Activated CD8-positive, alpha-beta T cell treated with anti-CD3 and anti-CD28 coated beads, Interleukin-2, amount 10 ng/mL, durations not matched to agents 7 days and 5 days (primary cell): ENCODE results near the gene GSTO2. TPM values are rescaled to one million over a fixed set of nuclear protein-coding genes. Genes with fewer than 3 reads are reported as not detected.
"Not testable (repeated sequence)": the region's sequence is repeated elsewhere in the genome, so short reads cannot be mapped to it uniquely, and the experiment has no call there.

Experiments
- ATAC-seq: fragments of 150-1000 bp; cut with Tn5 transposase; one replicate; pipeline ENCODE4 v1.10.0; 2021; ENCODE audit warnings: moderate library complexity
- CTCF ChIA-PET: fragments of 350-600 bp; sonication (Branson Sonifier 250); formaldehyde crosslinking; loops from one replicate; lab custom pipeline; 2021; ENCODE audit warnings: antibody characterized with exemption; lab: Charles Lee
- POLR2A ChIA-PET: fragments of 350-600 bp; sonication (Branson Sonifier 250); formaldehyde crosslinking; loops from one replicate; lab custom pipeline; 2021; ENCODE audit warnings: antibody characterized with exemption; lab: Charles Lee
- DNase-seq: peaks from one replicate; pipeline ENCODE4 v3.0.0-alpha.2; 2020
- H3K27ac Mint-ChIP-seq: one replicate; pipeline ENCODE4 v1.8.0; 2021; ENCODE audit warnings: mild to moderate bottlenecking, mixed read lengths
- H3K27me3 Mint-ChIP-seq: one replicate; pipeline ENCODE4 v1.8.0; 2021; ENCODE audit warnings: low read depth, mixed read lengths
- H3K36me3 Mint-ChIP-seq: one replicate; pipeline ENCODE4 v1.8.0; 2021; ENCODE audit warnings: low read depth, mixed read lengths
- H3K4me1 Mint-ChIP-seq: one replicate; pipeline ENCODE4 v1.8.0; 2021; ENCODE audit warnings: low read depth, mixed read lengths
- H3K4me3 Mint-ChIP-seq: one replicate; pipeline ENCODE4 v1.8.0; 2021; ENCODE audit warnings: mild to moderate bottlenecking, mixed read lengths
- H3K9me3 Mint-ChIP-seq: one replicate; pipeline ENCODE4 v1.8.0; 2022; ENCODE audit warnings: mixed read lengths; ENCODE audit not compliant: insufficient read depth
- total RNA-seq, 2 experiments: library from RNA; stranded (reverse); gene quantifications; one replicate each; pipeline ENCODE4 v1.2.3, GENCODE V29; 2021

Gene GSTO2
- total RNA-seq, 2 experiments from 2014 or later = 0.94 to 1.2 TPM

DNA sequence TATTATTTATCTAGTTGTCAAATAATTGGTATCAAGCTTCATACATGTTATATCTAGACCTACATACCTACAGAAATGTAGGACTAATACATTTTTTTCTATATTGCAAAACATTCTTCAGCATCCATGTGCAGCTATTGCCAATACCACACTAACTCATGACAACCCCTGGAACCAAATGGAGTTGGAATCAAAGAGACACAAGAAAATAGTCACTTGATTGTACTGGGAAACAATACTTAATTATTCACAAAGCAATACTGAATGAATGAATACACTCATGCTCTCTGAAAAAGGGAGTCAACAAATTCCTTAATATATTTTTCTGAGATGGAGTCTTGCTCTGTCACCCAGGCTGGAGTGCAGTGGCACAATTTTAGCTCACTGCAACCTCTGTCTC lies 26.4 kb upstream of the GSTO2 start:
- ATAC-seq (no peak), DNase-seq (no peak)
- ChIA-PET POLR2A (no interaction called here), CTCF (no interaction called here)
- peaks cover 25% of the 10 kb centered on the region for H3K27me3 Mint-ChIP-seq
- peaks cover 11% of the 10 kb centered on the region for H3K4me1 Mint-ChIP-seq
- H3K27ac Mint-ChIP-seq = no peak overlapping the region
- H3K36me3 Mint-ChIP-seq = peaks cover 9% of the 10 kb centered on the region
- peaks cover 15% of the 10 kb centered on the region for H3K9me3 Mint-ChIP-seq
- H3K4me3 Mint-ChIP-seq = no peak overlapping the region

DNA sequence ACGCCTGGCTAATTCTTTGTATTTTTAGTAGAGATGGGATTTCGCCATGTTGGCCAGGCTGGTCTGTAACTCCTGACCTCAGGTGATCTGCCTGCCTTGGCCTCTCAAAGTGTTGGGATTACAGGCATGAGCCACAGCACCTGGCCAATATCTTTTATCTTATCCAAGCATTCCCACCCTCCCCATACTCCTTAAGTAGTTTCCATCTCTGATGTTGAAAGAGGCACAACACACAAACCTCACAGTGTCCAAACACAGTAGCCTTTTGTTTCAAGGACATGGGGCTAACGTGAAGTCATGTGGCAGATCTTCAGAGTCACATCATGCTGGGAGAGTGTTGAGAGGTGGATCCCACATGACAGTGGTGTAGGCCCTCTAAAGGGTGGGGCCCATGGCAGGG lies 26.0 kb upstream of the GSTO2 start:
- H3K27ac Mint-ChIP-seq, ATAC-seq, DNase-seq, H3K4me3 Mint-ChIP-seq, POLR2A ChIA-PET, CTCF ChIA-PET, H3K36me3 Mint-ChIP-seq: not testable (repeated sequence)
- Mint-ChIP-seq H3K9me3 (peaks cover 15% of the 10 kb centered on the region), H3K4me1 (peaks cover 15% of the 10 kb centered on the region), H3K27me3 (peaks cover 21% of the 10 kb centered on the region)

GRCh38 chr10:104243512-104243911 lies 25.5 kb upstream of the GSTO2 start:
- ChIA-PET CTCF (no interaction called here), POLR2A (no interaction called here)
- Mint-ChIP-seq H3K4me1 (peaks cover 16% of the 10 kb centered on the region), H3K27me3 (peaks cover 20% of the 10 kb centered on the region), H3K36me3 (peaks cover 9% of the 10 kb centered on the region), H3K4me3 (no peak overlapping the region), H3K27ac (no peak overlapping the region), H3K9me3 (peaks cover 15% of the 10 kb centered on the region)
- ATAC-seq (no peak), DNase-seq (no peak)

DNA sequence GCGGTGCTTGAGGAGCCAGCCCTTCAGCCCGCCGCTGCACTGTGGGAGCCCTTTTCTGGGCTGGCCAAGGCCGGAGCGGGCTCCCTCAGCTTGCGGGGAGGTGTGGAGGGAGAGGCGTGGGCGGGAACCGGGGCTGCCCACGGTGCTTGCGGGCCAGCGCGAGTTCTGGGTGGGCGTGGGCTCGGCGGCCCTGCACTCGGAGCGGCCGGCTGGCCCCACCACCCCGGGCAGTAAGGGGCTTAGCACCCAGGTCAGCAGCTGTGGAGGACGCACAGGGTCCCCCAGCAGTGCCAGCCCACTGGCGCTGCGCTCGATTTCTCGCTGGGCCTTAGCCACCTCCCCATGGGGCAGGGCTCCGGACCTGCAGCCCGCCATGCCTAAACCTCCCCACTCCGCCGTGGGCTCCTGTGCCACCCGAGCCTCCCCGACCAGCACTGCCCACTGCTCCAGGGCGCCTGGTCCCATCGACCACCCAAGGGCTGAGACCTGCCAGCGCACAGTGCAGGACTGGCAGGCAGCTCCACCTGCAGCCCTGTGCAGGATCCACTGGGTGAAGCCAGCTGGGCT lies 23.8 kb upstream of the GSTO2 start:
- ATAC-seq (no peak), DNase-seq (no peak)
- peaks cover 15% of the 10 kb centered on the region for H3K9me3 Mint-ChIP-seq
- POLR2A ChIA-PET = no interaction called here
- no peak overlapping the region for H3K4me3 Mint-ChIP-seq
- no peak overlapping the region for H3K27ac Mint-ChIP-seq
- peaks cover 18% of the 10 kb centered on the region for H3K27me3 Mint-ChIP-seq
- H3K36me3 Mint-ChIP-seq = peaks cover 9% of the 10 kb centered on the region
- CTCF ChIA-PET = interaction anchor here (1.4 kb wide), 1 partner anchor 9 kb away, joined by 3 read pairs; no protein-coding TSS in a partner anchor
- peaks cover 16% of the 10 kb centered on the region for H3K4me1 Mint-ChIP-seq

DNA sequence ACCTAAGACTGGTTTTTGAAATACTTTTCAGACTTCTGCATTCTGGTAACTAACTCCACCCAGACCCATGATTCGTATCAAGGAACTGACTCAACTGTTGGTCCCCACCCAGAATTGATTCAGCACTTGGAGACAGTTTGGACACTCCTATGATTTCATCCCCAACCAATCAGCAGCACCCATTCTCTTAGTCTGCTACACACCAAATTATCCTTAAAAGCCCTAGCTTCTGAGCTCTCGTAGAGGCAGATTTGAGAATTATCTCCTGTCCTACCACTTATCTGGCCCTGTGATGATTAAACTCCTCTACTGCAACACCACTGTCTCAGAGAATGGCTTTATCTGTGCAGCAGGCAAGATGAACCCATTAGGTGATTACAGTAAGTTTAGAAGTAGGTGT lies 22.0 kb upstream of the GSTO2 start:
- Mint-ChIP-seq H3K36me3 (peaks cover 9% of the 10 kb centered on the region), H3K4me3 (no peak overlapping the region), H3K9me3 (peaks cover 15% of the 10 kb centered on the region), H3K27ac (peak overlapping the region; percentile 58), H3K27me3 (peaks cover 12% of the 10 kb centered on the region), H3K4me1 (peaks cover 16% of the 10 kb centered on the region)
- CTCF ChIA-PET = interaction anchor here (1.0 to 3.2 kb wide), 3 partner anchors 14 to 44 kb away, joined by 3 to 17 read pairs (median 3); partner anchors contain the start of gene CFAP43
- no peak for DNase-seq
- ATAC-seq = peak; percentile 31
- POLR2A ChIA-PET = interaction anchor here (1.2 kb wide), 1 partner anchor 15 kb away, joined by 4 read pairs; the partner anchor contains the start of gene CFAP43

DNA sequence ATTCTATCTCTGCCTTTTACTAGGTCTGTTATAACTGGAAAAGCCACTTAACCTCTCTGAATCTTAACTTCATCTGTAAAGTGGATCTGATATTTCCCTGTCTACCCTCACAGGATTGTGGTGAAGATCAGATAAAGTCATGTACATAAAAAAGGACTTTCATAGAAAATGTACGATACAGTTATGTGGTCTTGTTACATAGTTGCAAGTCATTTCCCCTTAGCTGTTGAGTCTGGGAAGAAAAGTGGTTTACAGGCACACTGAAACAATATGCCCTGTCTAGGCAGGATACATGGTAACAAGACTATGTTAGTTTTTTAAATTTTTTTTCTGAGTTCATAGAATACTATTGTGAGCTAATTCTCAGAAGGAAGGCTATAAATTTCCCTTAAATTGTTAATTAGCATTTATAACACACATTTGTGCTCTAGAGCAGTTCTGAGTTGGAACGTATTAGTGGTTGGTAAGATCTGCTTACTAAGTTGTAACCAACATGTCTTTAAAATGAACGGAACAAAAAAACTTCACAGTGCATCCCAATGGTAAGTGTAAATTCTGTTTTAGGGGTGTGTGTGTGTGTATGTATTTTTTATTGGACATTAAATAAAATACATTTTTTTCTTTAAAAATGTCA lies 21.4 kb upstream of the GSTO2 start:
- peaks cover 10% of the 10 kb centered on the region for H3K27me3 Mint-ChIP-seq
- peak overlapping the region; percentile 58 for H3K27ac Mint-ChIP-seq
- ChIA-PET CTCF (interaction anchor here (0.7 to 3.2 kb wide), 7 partner anchors 12 to 561 kb away, joined by 3 to 17 read pairs (median 3); partner anchors contain the start of gene CFAP43), POLR2A (interaction anchor here (1.2 to 1.5 kb wide), 3 partner anchors 16 to 126 kb away, joined by 3 to 5 read pairs (median 4); partner anchors contain the start of genes CFAP43, GSTO2 and SFR1)
- peaks cover 16% of the 10 kb centered on the region for H3K4me1 Mint-ChIP-seq
- peaks cover 9% of the 10 kb centered on the region for H3K36me3 Mint-ChIP-seq
- H3K9me3 Mint-ChIP-seq = peaks cover 15% of the 10 kb centered on the region
- H3K4me3 Mint-ChIP-seq = no peak overlapping the region
- DNase-seq (no peak), ATAC-seq (peak; percentile 72)

DNA sequence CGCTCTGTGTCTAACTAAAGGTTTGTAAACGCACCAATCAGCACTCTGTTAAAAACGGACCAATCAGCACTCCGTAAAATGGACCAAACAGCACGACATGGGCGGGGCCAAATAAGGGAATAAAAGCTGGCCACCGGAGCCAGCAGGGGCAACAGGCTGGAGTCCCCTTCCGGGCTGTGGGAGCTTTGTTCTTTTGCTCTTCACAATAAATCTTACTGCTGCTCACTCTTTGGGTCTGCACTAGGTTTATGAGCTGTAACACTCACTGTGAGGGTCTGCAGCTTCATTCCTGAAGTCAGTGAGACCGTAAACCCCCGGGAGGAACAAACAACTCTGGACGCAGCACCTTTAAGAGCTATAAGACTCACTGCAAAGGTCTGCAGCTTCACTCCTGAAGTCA lies 20.1 kb upstream of the GSTO2 start:
- ATAC-seq, H3K27me3 Mint-ChIP-seq, H3K4me3 Mint-ChIP-seq, H3K36me3 Mint-ChIP-seq, DNase-seq, H3K27ac Mint-ChIP-seq: not testable (repeated sequence)
- ChIA-PET CTCF (interaction anchor here (1.2 to 3.2 kb wide), 2 partner anchors 11 to 26 kb away, joined by 5 to 17 read pairs; no protein-coding TSS in a partner anchor), POLR2A (interaction anchor here (0.7 to 1.5 kb wide), 3 partner anchors 20 to 127 kb away, joined by 3 to 5 read pairs (median 3); partner anchors contain the start of genes GSTO2 and SFR1)
- Mint-ChIP-seq H3K4me1 (peaks cover 25% of the 10 kb centered on the region), H3K9me3 (peaks cover 15% of the 10 kb centered on the region)

GRCh38 chr10:104250371-104250770 lies 18.6 kb upstream of the GSTO2 start:
- Mint-ChIP-seq H3K4me3 (no peak overlapping the region), H3K27ac (no peak overlapping the region)

GRCh38 chr10:104251443-104251842 lies 17.5 kb upstream of the GSTO2 start:
- H3K36me3 Mint-ChIP-seq = peaks cover 12% of the 10 kb centered on the region
- DNase-seq = no peak
- H3K4me1 Mint-ChIP-seq = peaks cover 40% of the 10 kb centered on the region
- H3K27ac Mint-ChIP-seq = no peak overlapping the region
- no peak for ATAC-seq
- peaks cover 7% of the 10 kb centered on the region for H3K27me3 Mint-ChIP-seq
- H3K4me3 Mint-ChIP-seq = no peak overlapping the region
- ChIA-PET CTCF (no interaction called here), POLR2A (no interaction called here)
- peaks cover 3% of the 10 kb centered on the region for H3K9me3 Mint-ChIP-seq

More at GRCh38 chr10:104250371-104250770, 18.6 kb upstream of the GSTO2 start:
- peaks cover 32% of the 10 kb centered on the region for H3K4me1 Mint-ChIP-seq
- peaks cover 7% of the 10 kb centered on the region for H3K27me3 Mint-ChIP-seq
- no peak for DNase-seq
- ChIA-PET CTCF (interaction anchor here (0.9 kb wide), 1 partner anchor 19 kb away, joined by 3 read pairs; no protein-coding TSS in a partner anchor), POLR2A (no interaction called here)
- H3K36me3 Mint-ChIP-seq = peaks cover 9% of the 10 kb centered on the region
- H3K9me3 Mint-ChIP-seq = peaks cover 12% of the 10 kb centered on the region
- no peak for ATAC-seq

- Mint-ChIP-seq H3K4me1 (peaks cover 39% of the 10 kb centered on the region), H3K9me3 (no peaks in the 10 kb centered on the region), H3K36me3 (peaks cover 12% of the 10 kb centered on the region), H3K4me3 (no peak overlapping the region), H3K27ac (no peak overlapping the region), H3K27me3 (peaks cover 7% of the 10 kb centered on the region)
- ChIA-PET CTCF (interaction anchor here (12.5 kb wide), 1 partner anchor 22 kb away, joined by 94 read pairs; no protein-coding TSS in a partner anchor), POLR2A (interaction anchor here (1.1 to 2.8 kb wide), 2 partner anchors 11 to 21 kb away, joined by 3 to 11 read pairs; partner anchors contain the start of gene CFAP43)
- ATAC-seq (no peak), DNase-seq (no peak)
Measured at GRCh38 chr10:104252368-104252767, 16.6 kb upstream of the GSTO2 start.

GRCh38 chr10:104253106-104253505 lies 15.9 kb upstream of the GSTO2 start:
- ChIA-PET POLR2A (interaction anchor here (1.1 to 2.8 kb wide), 2 partner anchors 10 to 21 kb away, joined by 3 to 11 read pairs; partner anchors contain the start of gene CFAP43), CTCF (interaction anchor here (1.1 to 12.5 kb wide), 4 partner anchors 9 to 21 kb away, joined by 3 to 94 read pairs (median 18); no protein-coding TSS in a partner anchor)
- H3K27me3 Mint-ChIP-seq = peaks cover 7% of the 10 kb centered on the region
- H3K27ac Mint-ChIP-seq = no peak overlapping the region
- DNase-seq (no peak), ATAC-seq (no peak)
- no peak overlapping the region for H3K4me3 Mint-ChIP-seq
- no peaks in the 10 kb centered on the region for H3K9me3 Mint-ChIP-seq
- peaks cover 37% of the 10 kb centered on the region for H3K4me1 Mint-ChIP-seq
- H3K36me3 Mint-ChIP-seq = peaks cover 15% of the 10 kb centered on the region
